GM13976 (cell line): ENCODE measurements around the gene ESPNL.

Source experiments
- DNase-seq: peaks from one replicate; pipeline ENCODE4 v3.0.0; 2012; ENCODE audit warnings: low spot score
- in situ Hi-C: fragments of 300-500 bp; cut with MboI; formaldehyde crosslinking; loops from one replicate; pipeline ENCODE4 v1.12.0; 2022; ENCODE audit warnings: low sequenced_read_pairs, mixed read lengths, inconsistent platforms; ENCODE audit not compliant: unreplicated experiment
- TF ChIP-seq, protein P1 (sequence below): IDR thresholded peaks from 2 replicates; pipeline ENCODE4 v1.5.1; 2012; ENCODE audit warnings: borderline replicate concordance, mild to moderate bottlenecking; ENCODE audit not compliant: insufficient read depth; ENCODE audit errors: extremely low read depth, missing control alignments, control extremely low read depth

ESPNL gene

DNA sequence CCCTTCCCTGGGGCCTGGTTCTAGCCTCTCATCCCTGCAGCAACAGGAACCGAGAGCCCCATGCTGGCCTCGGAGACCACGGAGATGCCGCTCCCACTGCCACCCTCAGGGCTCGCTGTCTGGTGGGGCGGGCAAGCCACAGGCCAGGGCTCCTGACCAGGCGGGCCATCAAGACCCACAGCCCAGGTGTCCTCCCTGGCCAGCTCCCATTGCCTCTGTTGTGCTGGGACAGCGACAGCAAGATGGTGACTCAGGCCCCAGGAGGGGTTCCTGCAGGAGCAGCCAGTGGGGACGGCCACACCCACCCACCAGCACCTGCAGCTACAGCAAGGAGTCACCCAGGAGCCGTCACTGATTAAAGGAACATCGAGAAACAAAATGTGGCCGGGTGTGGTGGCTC is 45.7 kb downstream of the ESPNL start:
- in situ Hi-C loops: no loop called here
- TF ChIP-seq, protein P1, sequence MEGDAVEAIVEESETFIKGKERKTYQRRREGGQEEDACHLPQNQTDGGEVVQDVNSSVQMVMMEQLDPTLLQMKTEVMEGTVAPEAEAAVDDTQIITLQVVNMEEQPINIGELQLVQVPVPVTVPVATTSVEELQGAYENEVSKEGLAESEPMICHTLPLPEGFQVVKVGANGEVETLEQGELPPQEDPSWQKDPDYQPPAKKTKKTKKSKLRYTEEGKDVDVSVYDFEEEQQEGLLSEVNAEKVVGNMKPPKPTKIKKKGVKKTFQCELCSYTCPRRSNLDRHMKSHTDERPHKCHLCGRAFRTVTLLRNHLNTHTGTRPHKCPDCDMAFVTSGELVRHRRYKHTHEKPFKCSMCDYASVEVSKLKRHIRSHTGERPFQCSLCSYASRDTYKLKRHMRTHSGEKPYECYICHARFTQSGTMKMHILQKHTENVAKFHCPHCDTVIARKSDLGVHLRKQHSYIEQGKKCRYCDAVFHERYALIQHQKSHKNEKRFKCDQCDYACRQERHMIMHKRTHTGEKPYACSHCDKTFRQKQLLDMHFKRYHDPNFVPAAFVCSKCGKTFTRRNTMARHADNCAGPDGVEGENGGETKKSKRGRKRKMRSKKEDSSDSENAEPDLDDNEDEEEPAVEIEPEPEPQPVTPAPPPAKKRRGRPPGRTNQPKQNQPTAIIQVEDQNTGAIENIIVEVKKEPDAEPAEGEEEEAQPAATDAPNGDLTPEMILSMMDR: no peak
- no peak for DNase-seq

DNA sequence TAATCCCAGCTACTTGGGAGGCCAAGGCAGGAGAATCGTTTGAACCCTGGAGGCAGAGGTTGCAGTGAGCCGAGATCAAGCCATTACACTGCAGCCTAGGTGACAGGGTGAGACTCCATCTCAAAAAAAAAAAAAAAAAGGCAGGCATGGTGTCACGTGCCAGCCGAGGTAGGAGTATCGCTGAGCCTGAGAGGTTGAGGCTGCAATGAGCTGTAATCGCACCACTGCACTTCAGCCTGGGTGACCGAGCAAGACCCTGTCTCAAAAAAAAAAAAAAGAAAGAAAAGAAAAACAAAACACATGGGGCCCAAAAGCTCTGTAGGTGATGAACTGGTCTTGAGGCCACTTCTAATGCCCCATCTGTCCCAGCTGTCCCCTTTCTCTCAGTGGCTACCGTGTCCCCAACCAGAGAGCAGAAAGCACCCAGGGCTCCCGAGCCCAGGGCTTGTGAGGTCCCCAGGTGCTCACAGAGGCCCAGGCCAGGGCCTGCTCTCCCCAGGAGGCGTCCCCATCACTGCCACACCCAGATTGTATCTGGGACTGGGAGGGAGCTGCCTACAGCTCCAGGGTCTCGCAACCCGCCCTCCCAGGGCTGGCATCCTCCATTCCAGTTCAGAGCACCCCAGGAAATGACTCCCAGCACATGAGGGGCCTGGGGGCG is 46.9 kb downstream of the ESPNL start:
- DNase-seq: no peak
- in situ Hi-C loops: no loop called here
- TF ChIP-seq, protein P1: no peak

DNA sequence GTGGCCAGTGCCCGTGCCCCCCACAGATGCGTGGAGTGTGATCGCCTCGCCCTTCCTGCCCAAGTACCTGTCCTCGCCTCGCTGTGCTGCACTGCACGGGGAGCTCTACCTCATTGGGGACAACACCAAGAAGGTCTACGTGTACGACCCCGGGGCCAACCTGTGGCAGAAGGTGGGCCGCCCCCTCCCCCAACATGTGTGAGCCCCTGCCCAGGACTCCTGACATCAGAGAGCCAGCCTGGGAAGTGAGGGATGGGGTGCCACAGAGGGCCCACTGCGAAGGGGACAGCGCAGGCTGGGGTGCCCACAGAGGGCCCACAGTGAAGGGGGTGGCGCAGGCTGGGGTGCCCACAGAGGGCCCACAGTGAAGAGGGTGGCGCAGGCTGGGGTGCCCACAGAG is 48.8 kb downstream of the ESPNL start:
- TF ChIP-seq, protein P1: no peak
- in situ Hi-C loops: no loop called here
- DNase-seq: no peak

DNA sequence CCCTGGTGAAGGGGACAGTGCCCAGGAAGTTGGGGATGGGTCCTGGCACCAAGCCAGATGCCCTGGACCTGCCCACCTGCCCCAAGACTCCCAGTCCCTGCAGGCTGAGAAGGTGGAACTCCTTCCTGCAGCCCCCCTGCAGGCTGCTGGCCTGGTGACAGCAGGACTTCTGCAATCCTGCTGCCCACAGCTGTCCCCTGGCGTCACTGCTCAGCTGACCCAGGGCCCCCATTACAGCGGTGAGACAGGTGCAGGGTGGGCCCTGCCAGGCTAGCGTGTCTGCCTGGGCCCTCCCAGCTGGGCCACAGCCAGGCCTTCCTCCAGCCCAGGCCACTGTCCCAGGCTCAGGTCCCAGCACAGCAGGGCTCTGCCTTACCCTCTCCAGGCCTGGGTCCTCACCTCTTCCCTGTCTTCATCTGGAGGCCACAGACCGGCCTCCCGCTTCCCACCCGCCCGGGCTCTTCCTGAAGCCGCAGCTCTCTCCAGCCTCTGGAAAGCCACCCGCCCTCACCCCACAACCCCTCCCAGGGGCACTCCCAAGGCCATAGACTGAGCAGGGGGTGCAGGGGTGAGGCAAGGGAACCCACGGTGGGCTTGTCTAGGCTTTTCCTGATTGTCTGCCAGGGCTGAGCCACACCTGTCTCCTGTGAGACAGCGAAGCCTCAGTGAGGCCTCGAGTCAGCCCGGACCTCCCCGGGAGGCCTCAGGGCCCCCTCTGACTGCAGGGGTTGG is 49.9 kb downstream of the ESPNL start:
- in situ Hi-C loops: no loop called here
- no peak for DNase-seq
- TF ChIP-seq, protein P1: no peak

DNA sequence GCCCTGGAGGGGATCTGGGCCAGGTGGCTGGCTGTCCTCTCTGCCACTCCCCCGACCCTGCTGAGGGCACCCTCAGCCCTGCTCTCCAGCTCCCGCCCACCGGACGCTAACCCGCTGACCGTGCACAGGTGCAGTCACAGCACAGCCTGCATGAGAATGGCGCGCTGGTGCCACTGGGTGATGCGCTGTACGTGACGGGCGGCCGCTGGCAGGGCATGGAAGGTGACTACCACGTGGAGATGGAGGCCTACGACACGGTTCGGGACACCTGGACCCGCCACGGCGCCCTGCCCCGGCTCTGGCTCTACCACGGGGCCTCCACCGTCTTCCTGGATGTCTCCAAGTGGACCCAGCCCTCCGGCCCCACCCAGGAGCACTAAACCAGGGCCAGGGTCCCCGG is 50.5 kb downstream of the ESPNL start:
- DNase-seq: no peak
- TF ChIP-seq, protein P1: no peak
- in situ Hi-C loops: no loop called here

DNA sequence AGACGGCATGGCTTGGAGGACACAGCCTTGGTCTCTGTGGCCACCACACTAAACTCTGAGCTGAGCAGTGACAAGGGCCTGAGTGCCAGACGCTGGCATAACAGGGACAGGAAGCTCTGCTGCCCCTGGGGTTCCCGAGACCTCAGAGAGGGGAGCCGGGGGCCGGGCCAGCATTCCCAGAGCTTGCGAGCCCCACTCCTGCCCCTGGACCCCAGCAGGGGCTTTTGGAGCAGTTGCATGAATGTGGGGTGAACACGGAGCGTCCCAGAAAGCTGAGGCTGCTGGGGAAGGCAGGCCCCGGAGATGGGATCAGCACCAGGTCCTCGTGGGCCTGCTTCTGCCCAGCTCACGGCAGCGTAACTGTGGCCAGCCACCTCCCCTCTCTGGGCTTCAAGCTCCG is 51.1 kb downstream of the ESPNL start:
- in situ Hi-C loops: no loop called here
- TF ChIP-seq, protein P1: no peak
- DNase-seq: no peak
